Sciatic nerve (tissue), 2 donors: ENCODE results near the gene SLC15A4. TPM values are rescaled to one million over a fixed set of nuclear protein-coding genes. Genes with fewer than 3 reads are reported as not detected.

Experiments used
- ATAC-seq: fragments of 200-7000 bp; cut with Tn5 transposase; one replicate; pipeline ENCODE4 v1.9.1; 2020; ENCODE audit warnings: mild to moderate bottlenecking, moderate library complexity
- DNase-seq: peaks from one replicate; pipeline ENCODE4 v3.0.0-alpha.2; 2020; ENCODE audit warnings: low spot score
- intact Hi-C: fragments of 100-400 bp; cut with DNase I; formaldehyde crosslinking; loops from one replicate; pipeline ENCODE4 v1.14.2; 2022
- total RNA-seq: library from RNA; stranded (reverse); fragmentation: NEBNext Ultra II Directional; extraction: Animal tissue kit (Norgen Biotek cat#: 25700); gene quantifications from one replicate; pipeline ENCODE4 v1.2.1, GENCODE V29; 2021
- donor health status: DM: no; HTN: no; CAD: no.
- donor health status: DM: no; HTN: no; CAD: no.

The SLC15A4 gene
- total RNA-seq, 1 donor from 2014 or later = 31.9 TPM

GRCh38 chr12:128798571-128799341 is 25.0 kb downstream of the SLC15A4 start:
- ATAC-seq (no peak), DNase-seq (no peak)
- intact Hi-C loops = loop anchor here (5.0 kb wide), 1 partner anchor 1474 kb away; no protein-coding TSS in a partner anchor

GRCh38 chr12:128797119-128798118 is 26.3 kb downstream of the SLC15A4 start:
- DNase-seq = no peak
- no peak for ATAC-seq
- intact Hi-C loops = loop anchor here (5.0 kb wide), 1 partner anchor 1475 kb away; no protein-coding TSS in a partner anchor

- intact Hi-C loops = loop anchor here (5.0 kb wide), 1 partner anchor 1476 kb away; no protein-coding TSS in a partner anchor
- DNase-seq = no peak
- no peak for ATAC-seq
Measured at GRCh38 chr12:128796439-128797118, 27.2 kb downstream of the SLC15A4 start.

- DNase-seq (no peak), ATAC-seq (no peak)
- intact Hi-C loops = loop anchor here (5.0 kb wide), 1 partner anchor 1477 kb away; no protein-coding TSS in a partner anchor
Measured at GRCh38 chr12:128795530-128796361, 28.0 kb downstream of the SLC15A4 start.

- intact Hi-C loops = loop anchor here (5.0 kb wide), 1 partner anchor 1477 kb away; no protein-coding TSS in a partner anchor
- no peak for DNase-seq
- ATAC-seq = no peak
Measured at GRCh38 chr12:128794661-128795529, 28.9 kb downstream of the SLC15A4 start.

GRCh38 chr12:128793701-128794100 is 30.1 kb downstream of the SLC15A4 start:
- intact Hi-C loops = no loop called here
- no peak for DNase-seq
- ATAC-seq = no peak

- intact Hi-C loops = no loop called here
- no peak for DNase-seq
- no peak for ATAC-seq
Measured at GRCh38 chr12:128792881-128793280, 30.9 kb downstream of the SLC15A4 start.

GRCh38 chr12:128792398-128792797 is 31.4 kb downstream of the SLC15A4 start:
- DNase-seq = no peak
- intact Hi-C loops = no loop called here
- ATAC-seq = no peak

GRCh38 chr12:128791395-128792322 is 32.1 kb downstream of the SLC15A4 start:
- no peak for DNase-seq
- no peak for ATAC-seq
- intact Hi-C loops = no loop called here

GRCh38 chr12:128790653-128791373 is 32.9 kb downstream of the SLC15A4 start:
- DNase-seq (no peak), ATAC-seq (no peak)

GRCh38 chr12:128790221-128790620 is 33.5 kb downstream of the SLC15A4 start:
- intact Hi-C loops = no loop called here
- ATAC-seq = no peak
- DNase-seq = no peak

More at GRCh38 chr12:128790653-128791373, 32.9 kb downstream of the SLC15A4 start:
- intact Hi-C loops = no loop called here

GRCh38 chr12:128789356-128789929 is 34.3 kb downstream of the SLC15A4 start:
- no peak for ATAC-seq
- intact Hi-C loops = no loop called here
- no peak for DNase-seq

GRCh38 chr12:128787827-128788226 is 35.9 kb downstream of the SLC15A4 start:
- DNase-seq (no peak), ATAC-seq (no peak)
- intact Hi-C loops = no loop called here

GRCh38 chr12:128786741-128787391 is 36.9 kb downstream of the SLC15A4 start:
- ATAC-seq (no peak), DNase-seq (no peak)
- intact Hi-C loops = no loop called here
